GM10266 (cell line): ENCODE measurements around the gene LIN9.
A peak's percentile ranks its signal among the peaks of the same experiment; 100 is the strongest.

Source experiments
- DNase-seq: peaks from one replicate; pipeline ENCODE4 v3.0.0; 2012; ENCODE audit errors: extremely low spot score
- CTCF ChIP-seq: IDR thresholded peaks from 2 replicates; pipeline ENCODE4 v1.5.1; 2012; ENCODE audit warnings: mild to moderate bottlenecking, low read depth; ENCODE audit not compliant: control insufficient read depth, insufficient read depth; ENCODE audit errors: missing control alignments

LIN9 gene

GRCh38 chr1:226309398-226310244, 657 bp upstream of the LIN9 start:
- no peak for TF ChIP-seq CTCF
- DNase-seq = peak; percentile 20

- DNase-seq = peak; percentile 52
These were observed 720 bp downstream of the LIN9 start for GRCh38 chr1:226308166-226308722.

GRCh38 chr1:226306425-226306824, 2.5 kb downstream of the LIN9 start:
- DNase-seq = no peak
- no peak for TF ChIP-seq CTCF

More at GRCh38 chr1:226308166-226308722, 720 bp downstream of the LIN9 start:
- no peak for TF ChIP-seq CTCF

- no peak for TF ChIP-seq CTCF
These were observed 3.8 kb downstream of the LIN9 start for GRCh38 chr1:226305184-226305583.

GRCh38 chr1:226304291-226304955, 4.5 kb downstream of the LIN9 start:
- no peak for TF ChIP-seq CTCF
- DNase-seq = no peak

More at GRCh38 chr1:226305184-226305583, 3.8 kb downstream of the LIN9 start:
- DNase-seq = no peak

- DNase-seq = no peak
- no peak for TF ChIP-seq CTCF
These were observed 6.2 kb downstream of the LIN9 start for GRCh38 chr1:226302731-226303130.
